IMR-90 (cell line): ENCODE results near the gene PPL. TPM values are rescaled to one million over a fixed set of nuclear protein-coding genes. Genes with fewer than 3 reads are reported as not detected.

Source experiments
- ATAC-seq: fragments of 200-7000 bp; cut with Tn5 transposase; 2 replicates; pipeline ENCODE4 v1.9.1; 2020; ENCODE audit warnings: low read depth, mild to moderate bottlenecking, moderate library complexity
- BruUV-seq: library from RNA; stranded (reverse); fragments of 400-500 nt; replicated peaks from 2 replicates; lab custom pipeline; 2021; lab: Mats Ljungman, UMichigan
- CTCF ChIA-PET: fragments of 300-600 bp; formaldehyde crosslinking; extraction: SDS; loops from one replicate; lab custom pipeline; 2021; ENCODE audit warnings: antibody characterized with exemption; lab: Yijun Ruan, JAX
- POLR2A ChIA-PET: fragments of 300-600 bp; sonication (Branson Sonifier 250); formaldehyde crosslinking; loops from one replicate; lab custom pipeline; 2022; ENCODE audit warnings: antibody characterized with exemption; ENCODE audit not compliant: unreplicated experiment; lab: Charles Lee
- DNase-seq: peaks from one replicate; pipeline ENCODE4 v3.0.0; 2013
- H2AFZ ChIP-seq: replicated peaks from 2 replicates; pipeline ENCODE3; 2013; ENCODE audit warnings: low read length, mild to moderate bottlenecking; ENCODE audit not compliant: poor library complexity
- H2AK5ac ChIP-seq: 2 replicates; pipeline ENCODE4 v1.6.1; 2013; ENCODE audit warnings: low read depth, low read length, inconsistent platforms
- H2AK9ac ChIP-seq: replicated peaks from 2 replicates; pipeline ENCODE3; 2013; ENCODE audit warnings: mild to moderate bottlenecking, low read depth, low read length, moderate library complexity; ENCODE audit not compliant: poor library complexity
- H2BK120ac ChIP-seq: 2 replicates; pipeline ENCODE4 v1.6.1; 2013; ENCODE audit warnings: low read depth, low read length, inconsistent platforms
- H2BK15ac ChIP-seq: 3 replicates; pipeline ENCODE4 v1.6.1; 2013; ENCODE audit warnings: low read depth, low read length, inconsistent platforms
- H2BK20ac ChIP-seq: 2 replicates; pipeline ENCODE4 v1.6.1; 2013; ENCODE audit warnings: low read depth, mild to moderate bottlenecking, inconsistent platforms, low read length, moderate library complexity
- H2BK5ac ChIP-seq: 2 replicates; pipeline ENCODE4 v1.6.1; 2013; ENCODE audit warnings: mild to moderate bottlenecking, low read depth, low read length, inconsistent platforms; ENCODE audit not compliant: poor library complexity, severe bottlenecking
- H3K14ac ChIP-seq: replicated peaks from 2 replicates; pipeline ENCODE4 v1.6.1; 2013; ENCODE audit warnings: low read depth, low read length, inconsistent platforms
- H3K18ac ChIP-seq: 2 replicates; pipeline ENCODE4 v1.6.1; 2013; ENCODE audit warnings: low read depth, low read length, control low read depth
- H3K23ac ChIP-seq: 2 replicates; pipeline ENCODE4 v1.6.1; 2013; ENCODE audit warnings: low read depth, low read length, inconsistent platforms
- H3K27ac ChIP-seq: 2 replicates; pipeline ENCODE4 v1.5.1; 2013; ENCODE audit warnings: mild to moderate bottlenecking, control low read depth, low read length; ENCODE audit not compliant: insufficient read depth
- H3K27me3 ChIP-seq: 2 replicates; pipeline ENCODE4 v1.6.1; 2013; ENCODE audit warnings: low read length; ENCODE audit not compliant: control insufficient read depth, insufficient read depth
- H3K36me3 ChIP-seq: 2 replicates; pipeline ENCODE4 v1.6.1; 2013; ENCODE audit warnings: low read length, mixed read lengths; ENCODE audit not compliant: control insufficient read depth, insufficient read depth
- H3K4ac ChIP-seq: 2 replicates; pipeline ENCODE4 v1.6.1; 2013; ENCODE audit warnings: low read depth, low read length, inconsistent platforms
- H3K4me1 ChIP-seq: 2 replicates; pipeline ENCODE4 v1.6.1; 2013; ENCODE audit warnings: low read length, mixed read lengths; ENCODE audit not compliant: control insufficient read depth, insufficient read depth
- H3K4me2 ChIP-seq: 2 replicates; pipeline ENCODE4 v1.6.1; 2013; ENCODE audit warnings: low read depth, mild to moderate bottlenecking, control low read depth, low read length, moderate library complexity
- H3K4me3 ChIP-seq: 2 replicates; pipeline ENCODE4 v1.5.1; 2013; ENCODE audit warnings: low read depth, mild to moderate bottlenecking, control low read depth, low read length, moderate library complexity; ENCODE audit not compliant: insufficient read depth
- H3K56ac ChIP-seq: 2 replicates; pipeline ENCODE4 v1.6.1; 2013; ENCODE audit warnings: low read length, inconsistent platforms; ENCODE audit not compliant: insufficient read depth; ENCODE audit errors: extremely low read depth
- H3K79me1 ChIP-seq, 2 experiments: 2 replicates each; pipeline ENCODE4 v1.6.1; 2013; ENCODE audit warnings: low read length in 2 of 2, inconsistent platforms in 1 of 2, low read depth in 1 of 2
- H3K9ac ChIP-seq: 2 replicates; pipeline ENCODE4 v1.6.1; 2013; ENCODE audit warnings: low read depth, low read length, control low read depth
- H3K9me1 ChIP-seq: 2 replicates; pipeline ENCODE4 v1.6.1; 2013; ENCODE audit warnings: low read length, inconsistent platforms; ENCODE audit not compliant: insufficient read depth
- H3K9me3 ChIP-seq: 2 replicates; pipeline ENCODE4 v1.6.1; 2013; ENCODE audit warnings: low read length; ENCODE audit not compliant: control insufficient read depth, insufficient read depth
- H4K20me1 ChIP-seq: 2 replicates; pipeline ENCODE4 v1.6.1; 2013; ENCODE audit warnings: low read length, inconsistent platforms; ENCODE audit not compliant: insufficient read depth
- H4K5ac ChIP-seq: 2 replicates; pipeline ENCODE4 v1.6.1; 2013; ENCODE audit warnings: mild to moderate bottlenecking, low read depth, low read length, control low read depth
- H4K8ac ChIP-seq, 2 experiments: 2 replicates each; pipeline ENCODE4 v1.6.1; 2013; ENCODE audit warnings: low read depth in 2 of 2, low read length in 2 of 2, control low read depth in 1 of 2, inconsistent platforms in 1 of 2
- H4K91ac ChIP-seq: 2 replicates; pipeline ENCODE4 v1.6.1; 2013; ENCODE audit warnings: low read depth, low read length, inconsistent platforms; ENCODE audit not compliant: insufficient read depth
- CEBPB ChIP-seq: IDR thresholded peaks from 2 replicates; pipeline ENCODE4 v1.6.1; 2012; ENCODE audit warnings: low read depth, low read length, improper control_type of control experiment
- FOS ChIP-seq: fragments of 150-350 bp; IDR thresholded peaks from 2 replicates; pipeline ENCODE4 v1.6.1; 2016; ENCODE audit warnings: low read depth, low read length
- MAFK ChIP-seq: IDR thresholded peaks from 2 replicates; pipeline ENCODE4 v1.6.1; 2012; ENCODE audit warnings: low read depth, low read length, improper control_type of control experiment
- MAZ ChIP-seq: IDR thresholded peaks from 2 replicates; pipeline ENCODE4 v1.6.1; 2012; ENCODE audit warnings: low read depth, mild to moderate bottlenecking, low read length, improper control_type of control experiment, moderate library complexity, borderline replicate concordance
- MXI1 ChIP-seq: IDR thresholded peaks from 2 replicates; pipeline ENCODE4 v1.6.1; 2012; ENCODE audit warnings: low read depth, mild to moderate bottlenecking, low read length, moderate library complexity, borderline replicate concordance
- NFE2L2 ChIP-seq: fragments of 150-350 bp; IDR thresholded peaks from 2 replicates; pipeline ENCODE4 v1.6.1; 2016; ENCODE audit warnings: low read depth, mild to moderate bottlenecking, low read length
- POLR2A ChIP-seq: IDR thresholded peaks from 2 replicates; pipeline ENCODE4 v1.6.1; 2012; ENCODE audit warnings: mild to moderate bottlenecking, low read depth, low read length
- RCOR1 ChIP-seq: IDR thresholded peaks from 2 replicates; pipeline ENCODE4 v1.6.1; 2012; ENCODE audit warnings: mild to moderate bottlenecking, low read length, improper control_type of control experiment; ENCODE audit not compliant: insufficient replicate concordance
- RFX5 ChIP-seq: IDR thresholded peaks from 2 replicates; pipeline ENCODE4 v1.8.0; 2012; ENCODE audit warnings: low read depth, mild to moderate bottlenecking, low read length, moderate library complexity
- SMC3 ChIP-seq: fragments of 150-350 bp; IDR thresholded peaks from 2 replicates; pipeline ENCODE4 v1.6.1; 2016; ENCODE audit warnings: low read depth, mild to moderate bottlenecking, antibody characterized with exemption, low read length, moderate library complexity
- USF2 ChIP-seq: fragments of 150-350 bp; IDR thresholded peaks from 2 replicates; pipeline ENCODE4 v1.6.1; 2017; ENCODE audit warnings: mild to moderate bottlenecking, antibody characterized with exemption, low read length, low read depth
- WGBS, 2 experiments: methylation state at CpG; one replicate each; pipeline versions ENCODE4 v1.1.5 to v1.1.7; 2013; ENCODE audit warnings: missing lambda C conversion rate in 2 of 2; ENCODE audit not compliant: insufficient read length in 1 of 2; ENCODE audit errors: extremely low coverage in 2 of 2; 5-methylcytosine and 5-hydroxymethylcytosine counted together
- dilution Hi-C: fragments of 300-500 bp; cut with HindIII; formaldehyde crosslinking; loops from one replicate; pipeline ENCODE4 v1.14.3; 2018; ENCODE audit warnings: low sequenced_read_pairs; ENCODE audit not compliant: unreplicated experiment
- in situ Hi-C: fragments of 300-500 bp; cut with MboI; formaldehyde crosslinking; loops from 3 replicates; pipeline ENCODE4 v1.14.3; 2019; ENCODE audit warnings: low sequenced_read_pairs, inconsistent platforms, mixed read lengths
- intact Hi-C: fragments of 100-400 bp; cut with micrococcal nuclease; formaldehyde crosslinking; loops from 2 replicates; pipeline ENCODE4 v1.10.0; 2022
- polyA plus RNA-seq, 3 experiments: library from polyadenylated mRNA; depleted of rRNA; stranded (reverse); fragments of >200 nt; gene quantifications; 2 replicates each; pipeline ENCODE4 v1.2.3, GENCODE V29; 2012; ENCODE audit warnings: low replicate concordance in 1 of 3
- total RNA-seq: library from RNA; depleted of rRNA; stranded (reverse); fragments of >200 nt; gene quantifications from 2 replicates; pipeline ENCODE4 v1.2.3, GENCODE V29; 2012
- TF ChIP-seq, protein P1 (sequence below): conservative IDR thresholded peaks from 2 replicates; pipeline ENCODE4 v1.5.1; 2012; ENCODE audit warnings: mild to moderate bottlenecking, low read depth, low read length, improper control_type of control experiment
- TF ChIP-seq, protein P2 (sequence below): fragments of 150-350 bp; IDR thresholded peaks from 2 replicates; pipeline ENCODE4 v1.6.1; 2016; ENCODE audit warnings: low read depth, mild to moderate bottlenecking, low read length, moderate library complexity, borderline replicate concordance

PPL gene
- total and polyA plus RNA-seq, 2 of the 4 experiments (the other 2 are of a cell fraction): 0.34 to 0.36 TPM

DNA sequence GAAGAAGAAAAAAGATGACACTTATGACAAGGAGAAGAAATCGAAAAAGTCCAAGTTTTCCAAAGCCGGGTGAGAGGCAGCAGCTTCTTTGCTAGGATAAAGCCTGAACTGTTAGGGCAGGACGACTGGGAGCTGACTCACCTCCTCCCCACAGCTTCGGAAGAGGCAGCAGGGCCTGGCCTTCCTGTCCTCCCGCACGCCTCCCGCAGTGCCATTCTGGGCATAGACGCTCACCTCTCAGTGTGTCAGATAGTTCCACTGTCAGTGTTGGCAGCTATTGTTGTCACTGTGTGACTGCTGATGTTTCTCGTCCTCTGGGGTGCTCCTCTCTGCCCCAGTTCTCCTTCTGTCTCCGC lies 77.1 kb downstream of the PPL start:
- Histone ChIP-seq H2BK5ac (no peak overlapping the region), H3K4me3 (no peak overlapping the region), H3K27ac (no peak overlapping the region), H3K9me1 (0 out of 2 replicates have a peak, but pooled peaks cover 3% of the 10 kb centered on the region), H3K14ac (no peak overlapping the region), H3K27me3 (no peaks in the 10 kb centered on the region), H3K79me1 (peaks cover 27 to 49% of the 10 kb centered on the region in 2 experiments), H3K56ac (no peak overlapping the region), H2AK5ac (no peak overlapping the region), H3K9me3 (no peaks in the 10 kb centered on the region), H2BK120ac (no peak overlapping the region), H3K4me2 (no peak overlapping the region), H2BK20ac (no peak overlapping the region), H3K4me1 (no peaks in the 10 kb centered on the region; the same call in 1 of the 2 replicates), H2BK15ac (no peak overlapping the region), H3K23ac (no peak overlapping the region), H2AFZ (no peak overlapping the region), H4K91ac (no peak overlapping the region), H3K4ac (no peak overlapping the region), H3K18ac (no peak overlapping the region), H3K36me3 (peaks cover 51% of the 10 kb centered on the region), H3K9ac (no peak overlapping the region), H4K20me1 (peaks cover 18% of the 10 kb centered on the region; the same call in 1 of the 2 replicates), H4K5ac (no peak overlapping the region), H4K8ac (no peak overlapping the region), H2AK9ac (no peak overlapping the region)
- dilution Hi-C loops: no loop called here
- in situ Hi-C loops: no loop called here
- WGBS, 2 experiments: 81% methylated on average over 5 of the region's 10 CpGs; no CpG with 5 or more reads in 1 of the 2 experiments
- peak; percentile 29 for DNase-seq
- ChIA-PET POLR2A (no interaction called here), CTCF (no interaction called here)
- peak; percentile 56 for ATAC-seq
- no TSS peak for BruUV-seq
- intact Hi-C loops: no loop called here
- TF ChIP-seq NFE2L2 (no peak), RFX5 (no peak), SMC3 (no peak), FOS (no peak), USF2 (no peak), POLR2A (no peak), RCOR1 (no peak), MXI1 (no peak), CEBPB (no peak), MAZ (no peak), MAFK (no peak)
- TF ChIP-seq, protein P1, sequence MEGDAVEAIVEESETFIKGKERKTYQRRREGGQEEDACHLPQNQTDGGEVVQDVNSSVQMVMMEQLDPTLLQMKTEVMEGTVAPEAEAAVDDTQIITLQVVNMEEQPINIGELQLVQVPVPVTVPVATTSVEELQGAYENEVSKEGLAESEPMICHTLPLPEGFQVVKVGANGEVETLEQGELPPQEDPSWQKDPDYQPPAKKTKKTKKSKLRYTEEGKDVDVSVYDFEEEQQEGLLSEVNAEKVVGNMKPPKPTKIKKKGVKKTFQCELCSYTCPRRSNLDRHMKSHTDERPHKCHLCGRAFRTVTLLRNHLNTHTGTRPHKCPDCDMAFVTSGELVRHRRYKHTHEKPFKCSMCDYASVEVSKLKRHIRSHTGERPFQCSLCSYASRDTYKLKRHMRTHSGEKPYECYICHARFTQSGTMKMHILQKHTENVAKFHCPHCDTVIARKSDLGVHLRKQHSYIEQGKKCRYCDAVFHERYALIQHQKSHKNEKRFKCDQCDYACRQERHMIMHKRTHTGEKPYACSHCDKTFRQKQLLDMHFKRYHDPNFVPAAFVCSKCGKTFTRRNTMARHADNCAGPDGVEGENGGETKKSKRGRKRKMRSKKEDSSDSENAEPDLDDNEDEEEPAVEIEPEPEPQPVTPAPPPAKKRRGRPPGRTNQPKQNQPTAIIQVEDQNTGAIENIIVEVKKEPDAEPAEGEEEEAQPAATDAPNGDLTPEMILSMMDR: no peak
- TF ChIP-seq, protein P2, sequence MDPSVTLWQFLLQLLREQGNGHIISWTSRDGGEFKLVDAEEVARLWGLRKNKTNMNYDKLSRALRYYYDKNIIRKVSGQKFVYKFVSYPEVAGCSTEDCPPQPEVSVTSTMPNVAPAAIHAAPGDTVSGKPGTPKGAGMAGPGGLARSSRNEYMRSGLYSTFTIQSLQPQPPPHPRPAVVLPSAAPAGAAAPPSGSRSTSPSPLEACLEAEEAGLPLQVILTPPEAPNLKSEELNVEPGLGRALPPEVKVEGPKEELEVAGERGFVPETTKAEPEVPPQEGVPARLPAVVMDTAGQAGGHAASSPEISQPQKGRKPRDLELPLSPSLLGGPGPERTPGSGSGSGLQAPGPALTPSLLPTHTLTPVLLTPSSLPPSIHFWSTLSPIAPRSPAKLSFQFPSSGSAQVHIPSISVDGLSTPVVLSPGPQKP: no peak
